ENCODE data around the gene OPCML.

OPCML gene

GRCh38 chr11:132872211-132872610 is 660.1 kb downstream of the OPCML start:
- DNase-seq = no peak

- no peak for DNase-seq
Observed at GRCh38 chr11:132866783-132867545, 665.3 kb downstream of the OPCML start.

DNA sequence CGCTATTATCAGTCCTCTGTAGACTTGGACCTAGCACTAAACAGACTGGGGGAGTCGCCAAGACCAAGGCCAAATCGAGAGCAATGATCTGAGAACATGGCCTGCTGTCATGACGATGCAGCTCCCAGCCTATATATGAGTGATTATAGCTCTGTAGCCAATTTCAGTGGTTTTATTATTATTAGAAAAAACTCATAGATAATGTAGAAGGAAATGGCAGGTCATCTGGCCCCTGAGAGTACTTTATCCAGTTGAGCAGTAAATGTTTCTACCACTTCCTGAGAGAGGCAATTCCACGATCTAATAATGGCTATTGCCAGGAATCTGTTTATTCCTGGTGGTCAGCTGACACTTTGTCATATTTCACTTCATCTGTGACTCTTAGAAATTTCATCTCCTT is 666.7 kb downstream of the OPCML start:
- DNase-seq = no peak

GRCh38 chr11:132864811-132865576 is 667.3 kb downstream of the OPCML start:
- DNase-seq = no peak

GRCh38 chr11:132862933-132863332 is 669.4 kb downstream of the OPCML start:
- DNase-seq = no peak

DNA sequence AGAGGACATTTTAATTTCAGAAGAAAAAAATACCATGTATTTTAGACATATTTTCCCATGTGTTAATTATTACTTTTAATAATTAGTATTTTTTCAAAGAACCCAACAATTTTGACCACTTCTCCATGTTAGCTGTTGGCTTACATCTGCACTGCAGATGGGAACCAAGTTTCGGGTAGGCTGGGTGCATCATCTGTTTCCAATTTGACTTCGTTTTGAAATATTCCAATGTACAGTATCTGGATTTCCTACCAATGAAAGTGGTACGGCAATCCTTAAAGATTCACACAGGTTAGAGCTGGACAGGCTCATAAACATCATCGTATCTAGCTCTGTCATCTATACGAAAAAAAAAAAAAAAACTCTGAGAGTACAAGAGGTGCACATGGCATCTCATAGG is 670.2 kb downstream of the OPCML start:
- no peak for DNase-seq

DNA sequence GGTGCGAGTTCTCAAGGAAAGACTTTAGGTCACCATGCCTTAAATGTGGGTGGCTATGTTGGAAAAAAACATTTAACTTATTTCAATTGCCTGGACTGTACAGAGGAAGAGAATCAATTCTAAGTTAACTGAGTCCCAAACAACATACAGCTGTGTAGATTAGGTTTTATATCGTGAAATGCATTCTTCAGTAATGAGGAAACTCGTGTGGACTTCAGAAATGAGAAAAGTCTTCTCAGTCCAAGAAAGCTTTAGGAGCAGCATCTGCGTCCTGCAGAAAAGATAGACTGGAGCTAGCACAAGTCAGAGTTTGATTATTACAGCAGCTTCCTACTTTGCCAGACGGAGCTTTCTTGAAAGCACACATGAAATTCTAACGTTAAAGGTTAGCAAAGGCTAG is 673.0 kb downstream of the OPCML start:
- no peak for DNase-seq

DNA sequence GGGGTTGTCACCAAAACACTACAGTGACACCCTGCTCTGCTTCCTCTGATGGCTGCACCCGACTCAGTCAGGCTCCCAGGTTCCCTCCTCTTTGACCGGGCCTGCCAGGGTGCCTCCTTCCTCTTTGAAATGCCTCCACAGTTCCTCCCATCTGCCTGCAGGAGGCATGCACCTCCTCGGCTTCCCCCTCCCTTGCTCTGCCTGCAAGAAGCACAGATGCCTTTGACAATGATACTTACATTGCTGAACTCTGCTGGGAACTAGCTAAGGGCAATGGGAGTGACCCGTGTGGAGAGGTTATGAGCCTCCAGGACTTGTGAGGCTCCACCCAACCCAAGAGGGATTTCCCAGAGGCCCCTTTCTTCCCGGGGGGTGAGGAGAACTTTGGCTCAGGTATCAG is 674.1 kb downstream of the OPCML start:
- DNase-seq = no peak

DNA sequence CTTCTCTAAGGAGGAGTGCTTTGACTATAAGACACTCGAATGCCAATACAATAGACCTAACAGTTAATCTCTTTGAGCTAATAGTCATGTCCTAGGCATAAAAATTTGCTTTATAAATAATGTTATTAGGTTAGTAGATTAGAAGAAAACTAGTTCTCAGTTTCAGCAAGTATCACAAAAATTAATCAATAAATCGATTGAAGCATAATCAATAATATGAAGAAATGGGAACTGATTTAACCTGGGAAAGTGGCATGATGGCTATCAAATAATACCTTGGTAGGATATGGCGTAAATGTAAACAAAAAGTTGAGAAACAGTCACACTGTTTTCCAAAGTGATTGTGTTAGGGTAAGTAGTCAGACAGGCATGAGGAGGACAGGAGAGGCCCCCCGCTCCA is 676.3 kb downstream of the OPCML start:
- DNase-seq = no peak

GRCh38 chr11:132855516-132855915 is 676.8 kb downstream of the OPCML start:
- DNase-seq = no peak

GRCh38 chr11:132853886-132854285 is 678.4 kb downstream of the OPCML start:
- DNase-seq = no peak

GRCh38 chr11:132852361-132852760 is 679.9 kb downstream of the OPCML start:
- no peak for DNase-seq

GRCh38 chr11:132851247-132851646 is 681.1 kb downstream of the OPCML start:
- no peak for DNase-seq

DNA sequence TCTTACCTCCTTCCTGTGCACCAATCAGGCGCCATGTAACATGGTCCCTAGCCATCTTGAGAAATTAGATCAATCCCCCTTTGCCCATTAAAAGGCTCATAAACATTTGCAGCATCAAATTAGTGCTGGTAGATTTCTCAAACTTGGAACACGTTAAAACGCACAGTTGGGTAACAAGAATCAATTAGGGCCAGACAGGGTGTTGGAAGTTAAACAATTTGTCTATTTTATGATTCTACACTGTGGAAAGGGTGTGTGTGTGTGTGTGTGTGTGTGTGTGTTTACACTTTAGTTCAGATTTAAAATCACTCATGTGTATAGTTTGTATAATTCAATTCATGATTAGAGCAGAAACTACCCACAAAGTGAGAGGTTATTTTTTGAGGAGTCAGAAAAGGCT is 682.0 kb downstream of the OPCML start:
- no peak for DNase-seq

DNA sequence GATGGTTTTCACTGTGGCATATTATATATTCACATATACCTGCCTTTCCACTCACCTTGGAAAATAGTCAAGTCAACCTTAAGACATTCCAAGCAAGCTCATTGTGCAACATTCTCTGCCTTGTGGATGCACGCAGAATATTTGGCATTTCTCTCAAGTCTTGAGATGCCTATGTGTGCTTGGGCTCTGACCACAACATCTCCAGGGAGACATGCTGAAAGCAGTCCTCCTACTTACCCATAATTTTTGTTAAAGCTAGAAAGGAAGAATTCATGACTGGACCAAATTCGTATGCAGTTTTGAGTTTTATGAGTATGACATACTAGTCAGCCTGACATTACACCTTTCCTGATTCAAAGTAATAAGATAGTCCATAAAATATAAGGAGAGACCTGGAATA is 684.0 kb downstream of the OPCML start:
- no peak for DNase-seq

GRCh38 chr11:132846075-132846474 is 686.2 kb downstream of the OPCML start:
- no peak for DNase-seq

DNA sequence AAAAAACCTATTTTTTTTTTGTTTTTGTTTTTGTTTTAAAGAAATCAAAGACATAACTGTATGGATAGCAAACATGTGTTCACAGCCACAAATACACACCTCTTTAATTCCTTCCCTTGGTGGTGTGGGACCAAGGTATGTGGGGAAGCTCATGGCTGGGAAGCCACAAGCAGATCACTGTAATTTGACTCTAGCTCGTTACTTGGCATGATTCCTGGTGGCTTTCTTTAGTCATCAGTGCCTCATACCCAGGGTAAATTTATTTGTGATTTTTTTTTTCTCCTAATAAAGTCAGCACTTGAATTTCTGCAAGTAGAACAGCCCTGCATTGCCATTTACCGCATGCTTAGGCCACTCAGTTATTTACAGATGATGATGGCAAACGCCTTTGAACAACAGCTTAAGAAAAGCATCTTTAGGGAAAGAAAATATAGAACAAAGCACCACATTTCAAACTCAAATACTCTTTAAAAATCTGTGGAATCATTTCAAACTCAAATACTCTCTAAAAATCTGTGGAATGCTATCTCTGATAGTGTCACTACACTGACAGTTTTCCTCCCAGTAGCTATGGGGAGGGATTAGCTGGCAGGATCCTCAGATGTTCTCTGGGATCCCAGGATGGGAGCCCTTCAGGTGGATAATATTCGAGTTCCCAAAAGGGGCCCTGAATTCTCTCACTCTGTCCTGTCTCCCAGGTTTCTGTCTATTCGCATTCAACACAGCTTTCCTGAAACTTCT is 687.2 kb downstream of the OPCML start:
- DNase-seq = no peak

DNA sequence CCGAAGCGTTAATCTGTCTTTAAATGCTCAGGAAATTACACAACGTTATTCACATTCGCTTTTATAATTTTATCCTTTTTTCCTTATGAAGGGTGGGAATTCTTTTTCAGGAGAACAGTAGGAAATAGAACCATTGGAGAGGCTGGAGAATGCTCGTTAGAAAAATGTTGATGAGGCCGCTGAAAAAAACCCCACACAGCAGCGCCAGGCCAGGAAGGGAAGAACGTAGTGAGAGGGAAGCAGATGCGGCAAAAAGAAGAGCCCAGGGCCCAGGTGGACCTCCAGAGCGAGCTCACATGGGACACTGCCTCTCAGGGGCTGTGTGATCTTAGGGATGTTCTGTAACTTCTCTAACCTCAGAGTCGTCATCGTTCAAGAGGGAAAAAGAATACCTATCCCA is 691.6 kb downstream of the OPCML start:
- DNase-seq = no peak

GRCh38 chr11:132840191-132840590 is 692.1 kb downstream of the OPCML start:
- no peak for DNase-seq

DNA sequence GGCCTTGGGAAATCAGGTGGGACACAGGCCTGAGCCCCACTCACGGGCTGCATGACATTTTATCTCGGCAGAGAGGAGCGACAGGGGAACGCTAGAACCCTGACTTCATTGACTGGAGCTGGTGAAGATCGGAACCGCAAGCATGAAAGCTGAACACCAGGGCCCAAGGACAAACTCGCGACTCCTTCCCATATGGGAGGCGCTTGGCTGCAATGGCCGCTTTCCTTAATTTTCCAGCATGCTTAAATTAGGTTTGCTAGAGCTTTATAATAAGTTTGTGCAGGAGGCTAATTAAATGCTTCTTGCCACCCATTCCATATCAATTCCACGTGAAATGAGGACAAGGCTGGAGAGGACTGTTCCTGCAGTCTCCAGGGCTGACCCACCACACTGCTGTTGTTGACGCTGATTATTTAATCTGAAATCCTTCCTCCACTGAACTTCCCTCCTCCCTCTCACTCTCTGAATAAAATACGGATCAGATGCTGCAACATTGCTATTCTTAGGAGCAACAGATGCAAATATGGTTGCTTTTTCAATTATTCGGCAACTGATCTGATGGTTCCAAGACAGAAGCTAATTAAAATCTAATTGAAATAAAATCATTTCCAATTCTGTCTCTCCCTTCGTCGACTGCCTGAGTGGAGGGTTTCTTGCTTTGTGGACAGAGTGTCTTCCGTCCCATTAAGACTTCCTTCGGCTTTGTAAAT is 692.9 kb downstream of the OPCML start:
- no peak for DNase-seq

GRCh38 chr11:132838627-132839026 is 693.7 kb downstream of the OPCML start:
- no peak for DNase-seq

DNA sequence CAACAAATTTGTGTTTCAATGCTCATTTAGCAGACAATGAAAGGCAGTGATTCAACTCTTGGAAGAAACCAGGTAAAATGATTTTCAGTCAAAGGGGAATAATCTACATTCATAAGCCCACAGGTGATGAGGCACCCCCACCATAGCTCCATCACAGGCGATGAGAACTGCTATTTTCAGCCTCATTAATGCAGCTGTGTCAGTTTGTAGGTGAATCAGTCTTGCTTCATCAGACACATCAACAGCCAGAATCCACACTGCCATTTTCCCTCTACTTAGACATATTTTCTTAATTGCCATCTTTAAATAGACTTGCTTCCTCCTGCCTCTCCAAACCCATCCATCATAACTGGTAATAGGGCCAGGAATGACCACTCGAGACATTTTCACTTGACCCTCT is 701.0 kb downstream of the OPCML start:
- DNase-seq = no peak

- DNase-seq = no peak
Observed at GRCh38 chr11:132824642-132825041, 707.7 kb downstream of the OPCML start.
